Epithelial cell of proximal tubule (primary cell): Measurements from ENCODE around the gene PNRC2. TPM values are rescaled to one million over a fixed set of nuclear protein-coding genes. Genes with fewer than 3 reads are reported as not detected.

Experiments used
- DNase-seq: peaks from one replicate; pipeline ENCODE4 v3.0.0-alpha.2; 2011; ENCODE audit warnings: low read depth
- H3K4me3 ChIP-seq: 2 replicates; pipeline ENCODE4 v1.5.1; 2011; ENCODE audit warnings: low read depth, mild to moderate bottlenecking, low read length
- CTCF ChIP-seq: conservative IDR thresholded peaks from 2 replicates; pipeline ENCODE4 v1.5.1; 2012; ENCODE audit warnings: low read depth, mild to moderate bottlenecking, low read length
- total RNA-seq: library from RNA; depleted of rRNA; stranded (reverse); fragments of >200 nt; gene quantifications from 2 replicates; pipeline ENCODE4 v1.2.3, GENCODE V29; 2015

The PNRC2 gene
- total RNA-seq, 1 donor from 2014 or later = 92.1 TPM

- no peak overlapping the region for H3K4me3 ChIP-seq
- no peak for DNase-seq
- TF ChIP-seq CTCF = no peak
These were observed 32.5 kb upstream of the PNRC2 start for GRCh38 chr1:23927097-23927496.

- no peak overlapping the region for H3K4me3 ChIP-seq
- DNase-seq = no peak
- no peak for TF ChIP-seq CTCF
These were observed 30.8 kb upstream of the PNRC2 start for GRCh38 chr1:23928789-23929188.

GRCh38 chr1:23930270-23930669 is 29.4 kb upstream of the PNRC2 start:
- no peak for TF ChIP-seq CTCF
- peak overlapping the region; percentile 16 for H3K4me3 ChIP-seq
- no peak for DNase-seq

GRCh38 chr1:23930861-23931490 is 28.7 kb upstream of the PNRC2 start:
- H3K4me3 ChIP-seq = peak overlapping the region; percentile 25
- peak; percentile 98 for DNase-seq

GRCh38 chr1:23931491-23931880 is 28.1 kb upstream of the PNRC2 start:
- DNase-seq = peak; percentile 85
- no peak for TF ChIP-seq CTCF
- no peak overlapping the region for H3K4me3 ChIP-seq

More at GRCh38 chr1:23930861-23931490, 28.7 kb upstream of the PNRC2 start:
- TF ChIP-seq CTCF = no peak

- DNase-seq = no peak
- H3K4me3 ChIP-seq = no peak overlapping the region
- no peak for TF ChIP-seq CTCF
These were observed 23.0 kb upstream of the PNRC2 start for GRCh38 chr1:23936481-23937176.

GRCh38 chr1:23947366-23947765 is 12.3 kb upstream of the PNRC2 start:
- no peak for TF ChIP-seq CTCF
- DNase-seq = no peak

More at GRCh38 chr1:23947366-23947765, 12.3 kb upstream of the PNRC2 start:
- H3K4me3 ChIP-seq = no peak overlapping the region
